ENCODE data around the gene TICAM1.

The TICAM1 gene

GRCh38 chr19:4768934-4769777, 62.4 kb downstream of the TICAM1 start:
- peak; percentile 72 to 81 for DNase-seq
